IPS-NIHi7 (cell line): Measurements from ENCODE around the gene FGGY.
"Not testable (repeated sequence)": the region's sequence is repeated elsewhere in the genome, so short reads cannot be mapped to it uniquely, and the experiment has no call there.

Experiments used
- DNase-seq: peaks from one replicate; pipeline ENCODE4 v3.0.0; 2012; ENCODE audit warnings: mixed read lengths; ENCODE audit errors: extremely low spot score

FGGY gene

GRCh38 chr1:59296358-59297256 lies at the start of gene FGGY:
Gene FGGY, plus strand, starts transcription at chr1:59297094. Its CDS starts 24,456 bp downstream, at chr1:59321550.
- peak; percentile 99 for DNase-seq

GRCh38 chr1:59248758-59249157 lies 48.1 kb upstream of the FGGY start:
- no peak for DNase-seq

GRCh38 chr1:59249396-59250137 lies 47.3 kb upstream of the FGGY start:
- DNase-seq, result no peak

- DNase-seq, result not testable (repeated sequence)
Observed at GRCh38 chr1:59251061-59251460, 45.8 kb upstream of the FGGY start.

- not testable (repeated sequence) for DNase-seq
Observed at GRCh38 chr1:59256429-59256828, 40.5 kb upstream of the FGGY start.

- DNase-seq, result no peak
Observed at GRCh38 chr1:59258412-59259032, 38.4 kb upstream of the FGGY start.

GRCh38 chr1:59261537-59261936 lies 35.4 kb upstream of the FGGY start:
- DNase-seq, result no peak

GRCh38 chr1:59262631-59263030 lies 34.3 kb upstream of the FGGY start:
- no peak for DNase-seq

GRCh38 chr1:59263111-59263510 lies 33.8 kb upstream of the FGGY start:
- no peak for DNase-seq

- no peak for DNase-seq
Observed at GRCh38 chr1:59265622-59266021, 31.3 kb upstream of the FGGY start.

GRCh38 chr1:59266180-59266926 lies 30.5 kb upstream of the FGGY start:
- no peak for DNase-seq

- no peak for DNase-seq
Observed at GRCh38 chr1:59266927-59267293, 30.0 kb upstream of the FGGY start.

GRCh38 chr1:59268406-59268805 lies 28.5 kb upstream of the FGGY start:
- no peak for DNase-seq

GRCh38 chr1:59271561-59272260 lies 25.2 kb upstream of the FGGY start:
- no peak for DNase-seq

GRCh38 chr1:59272507-59272906 lies 24.4 kb upstream of the FGGY start:
- DNase-seq, result no peak

- DNase-seq, result no peak
Observed at GRCh38 chr1:59276439-59276851, 20.4 kb upstream of the FGGY start.

GRCh38 chr1:59278780-59279354 lies 18.0 kb upstream of the FGGY start:
- DNase-seq, result no peak

- no peak for DNase-seq
Observed at GRCh38 chr1:59279645-59280044, 17.2 kb upstream of the FGGY start.

- DNase-seq, result no peak
Observed at GRCh38 chr1:59282951-59283350, 13.9 kb upstream of the FGGY start.

- DNase-seq, result no peak
Observed at GRCh38 chr1:59285691-59286090, 11.2 kb upstream of the FGGY start.

- DNase-seq, result no peak
Observed at GRCh38 chr1:59288046-59288445, 8.8 kb upstream of the FGGY start.
